H1 (cell line): ENCODE data around the gene KBTBD13. TPM values are rescaled to one million over a fixed set of nuclear protein-coding genes. Genes with fewer than 3 reads are reported as not detected.

Experiments used
- CTCF ChIA-PET: fragments of 300-600 bp; sonication (Branson Sonifier 250); formaldehyde crosslinking; loops from one replicate; lab custom pipeline; 2021; ENCODE audit not compliant: partially characterized antibody; lab: Charles Lee
- POLR2A ChIA-PET: fragments of 300-600 bp; sonication (Branson Sonifier 250); formaldehyde crosslinking; loops from one replicate; lab custom pipeline; 2021; ENCODE audit warnings: inconsistent platforms; ENCODE audit not compliant: partially characterized antibody; lab: Charles Lee
- DNase-seq, 2 experiments: peaks; one replicate each; pipeline versions ENCODE4 v3.0.0 to v3.0.0-alpha.2; 2010 to 2022; ENCODE audit warnings: low spot score in 2 of 2, low read depth in 1 of 2, mixed read lengths in 1 of 2
- FAIRE-seq: peaks from 2 replicates; lab custom pipeline; 2011; peaks lifted over from hg19 to GRCh38; lab: Jason Lieb, UNC
- H2AFZ ChIP-seq: 2 replicates; pipeline ENCODE4 v1.8.1; 2012; ENCODE audit warnings: low read length, inconsistent platforms
- H2AK5ac ChIP-seq: 2 replicates; pipeline ENCODE4 v1.6.1; 2013; ENCODE audit warnings: low read depth, low read length
- H2BK120ac ChIP-seq: replicated peaks from 2 replicates; pipeline ENCODE3; 2013; ENCODE audit warnings: low read depth, low read length, inconsistent platforms
- H2BK12ac ChIP-seq: 2 replicates; pipeline ENCODE4 v1.6.1; 2013; ENCODE audit warnings: low read depth, low read length
- H2BK15ac ChIP-seq: 2 replicates; pipeline ENCODE4 v1.6.1; 2013; ENCODE audit warnings: low read length
- H2BK20ac ChIP-seq: 2 replicates; pipeline ENCODE4 v1.6.1; 2013; ENCODE audit warnings: low read length
- H2BK5ac ChIP-seq: 2 replicates; pipeline ENCODE4 v1.6.1; 2013; ENCODE audit warnings: low read depth, low read length
- H3K14ac ChIP-seq: 2 replicates; pipeline ENCODE4 v1.6.1; 2013; ENCODE audit warnings: inconsistent platforms; ENCODE audit not compliant: insufficient read length
- H3K18ac ChIP-seq: 2 replicates; pipeline ENCODE4 v1.6.1; 2013; ENCODE audit warnings: low read length; ENCODE audit errors: extremely low read depth
- H3K23ac ChIP-seq: 2 replicates; pipeline ENCODE4 v1.6.1; 2013; ENCODE audit warnings: inconsistent platforms; ENCODE audit not compliant: insufficient read length
- H3K23me2 ChIP-seq: 2 replicates; pipeline ENCODE4 v1.6.1; 2013; ENCODE audit warnings: low read depth, low read length
- H3K27ac ChIP-seq: 2 replicates; pipeline ENCODE4 v1.6.1; 2011; ENCODE audit warnings: low read depth, low read length, inconsistent platforms
- H3K27me3 ChIP-seq, 4 experiments: replicated peaks in 1 of 4; 1 replicate in 1 of 4; 2 replicates in 3 of 4; pipeline versions ENCODE4 v1.6.1 to v1.8.1; 2011 to 2013; ENCODE audit warnings: low read length in 3 of 4, mild to moderate bottlenecking in 3 of 4, inconsistent platforms in 2 of 4, mixed read lengths in 2 of 4, moderate library complexity in 1 of 4; ENCODE audit not compliant: control insufficient read depth in 3 of 4, insufficient read depth in 3 of 4; ENCODE audit errors: extremely low read depth in 1 of 4
- H3K36me3 ChIP-seq, 4 experiments: 2 replicates each; pipeline versions ENCODE4 v1.6.1 to v1.8.1; 2011 to 2013; ENCODE audit warnings: mild to moderate bottlenecking in 4 of 4, low read length in 3 of 4, moderate library complexity in 2 of 4, control low read depth in 1 of 4, inconsistent platforms in 1 of 4; ENCODE audit not compliant: insufficient read depth in 4 of 4, control insufficient read depth in 2 of 4
- H3K4ac ChIP-seq: replicated peaks from 2 replicates; pipeline ENCODE3; 2013; ENCODE audit warnings: low read length, low read depth, mixed read lengths, inconsistent platforms; ENCODE audit not compliant: insufficient read length
- H3K4me1 ChIP-seq, 4 experiments: replicated peaks in 1 of 4; 1 replicate in 1 of 4; 2 replicates in 3 of 4; pipeline versions ENCODE4 v1.6.1 to v1.8.1; 2011 to 2013; ENCODE audit warnings: low read length in 3 of 4, inconsistent platforms in 2 of 4, mixed read lengths in 1 of 4; ENCODE audit not compliant: insufficient read depth in 4 of 4, control insufficient read depth in 3 of 4
- H3K4me2 ChIP-seq, 2 experiments: 2 replicates each; pipeline versions ENCODE4 v1.6.1 to v1.8.1; 2011 to 2013; ENCODE audit warnings: low read depth in 2 of 2, low read length in 2 of 2, control low read depth in 1 of 2, inconsistent platforms in 1 of 2, mild to moderate bottlenecking in 1 of 2; ENCODE audit not compliant: insufficient read depth in 1 of 2
- H3K4me3 ChIP-seq, 4 experiments: fragments of 200-600, 300-600 bp in 1 of 4; sonication (generic), shearing (Covaris generic), sonication (Bioruptor Twin) in 1 of 4; 2 replicates each; pipeline versions ENCODE4 v1.5.1 to v1.8.1; 2011 to 2016; ENCODE audit warnings: low read length in 4 of 4, low read depth in 3 of 4, control low read depth in 2 of 4, inconsistent platforms in 2 of 4, mild to moderate bottlenecking in 2 of 4, mixed read lengths in 1 of 4, moderate library complexity in 1 of 4; ENCODE audit not compliant: insufficient read depth in 2 of 4; ENCODE audit errors: extremely low read depth in 1 of 4
- H3K56ac ChIP-seq: replicated peaks from 2 replicates; pipeline ENCODE3; 2013; ENCODE audit warnings: low read depth, mild to moderate bottlenecking, mixed read lengths, low read length, inconsistent platforms; ENCODE audit not compliant: insufficient read length
- H3K79me1 ChIP-seq: 2 replicates; pipeline ENCODE4 v1.6.1; 2013; ENCODE audit warnings: low read depth, low read length, control low read depth
- H3K79me2 ChIP-seq, 2 experiments: 2 replicates each; pipeline versions ENCODE4 v1.6.1 to v1.8.1; 2012 to 2013; ENCODE audit warnings: low read length in 2 of 2, mild to moderate bottlenecking in 2 of 2, inconsistent platforms in 1 of 2; ENCODE audit not compliant: insufficient read depth in 2 of 2, control insufficient read depth in 1 of 2
- H3K9ac ChIP-seq, 4 experiments: replicated peaks in 1 of 4; 1 replicate in 1 of 4; 2 replicates in 3 of 4; pipeline versions ENCODE4 v1.6.1 to v1.8.1; 2011 to 2013; ENCODE audit warnings: low read depth in 3 of 4, low read length in 3 of 4, control low read depth in 2 of 4, mild to moderate bottlenecking in 2 of 4, moderate library complexity in 2 of 4, inconsistent platforms in 1 of 4; ENCODE audit errors: extremely low read depth in 1 of 4
- H3K9me3 ChIP-seq, 2 experiments: 2 replicates each; pipeline versions ENCODE4 v1.6.1 to v1.8.1; 2012 to 2013; ENCODE audit warnings: mild to moderate bottlenecking in 2 of 2, moderate library complexity in 2 of 2, control low read depth in 1 of 2, inconsistent platforms in 1 of 2, low read depth in 1 of 2, low read length in 1 of 2, mixed read lengths in 1 of 2; ENCODE audit not compliant: insufficient read depth in 2 of 2
- H4K20me1 ChIP-seq, 2 experiments: replicated peaks in 1 of 2; 2 replicates each; pipeline versions ENCODE3 to v1.8.1; 2011 to 2013; ENCODE audit warnings: inconsistent platforms in 2 of 2, low read length in 2 of 2, mild to moderate bottlenecking in 1 of 2; ENCODE audit not compliant: insufficient read depth in 2 of 2, control insufficient read depth in 1 of 2
- H4K5ac ChIP-seq: 2 replicates; pipeline ENCODE4 v1.6.1; 2013; ENCODE audit warnings: low read length, low read depth, mixed read lengths, inconsistent platforms; ENCODE audit not compliant: insufficient read length
- H4K8ac ChIP-seq: 2 replicates; pipeline ENCODE4 v1.8.0; 2013; ENCODE audit warnings: mild to moderate bottlenecking, moderate library complexity, low read length, inconsistent platforms; ENCODE audit not compliant: insufficient read depth; ENCODE audit errors: extremely low read depth
- H4K91ac ChIP-seq: replicated peaks from 2 replicates; pipeline ENCODE3; 2013; ENCODE audit warnings: low read length, mixed read lengths, inconsistent platforms; ENCODE audit not compliant: insufficient read length
- EZH2 ChIP-seq: fragments of 200-600 bp; sonication (generic); IDR thresholded peaks from 2 replicates; pipeline ENCODE4 v1.7.1; 2012; ENCODE audit warnings: low read depth, mild to moderate bottlenecking, moderate library complexity, low read length, inconsistent platforms; ENCODE audit not compliant: severe bottlenecking
- GTF2F1 ChIP-seq: IDR thresholded peaks from 2 replicates; pipeline ENCODE4 v1.6.1; 2012; ENCODE audit warnings: low read depth, low read length, improper control_type of control experiment, borderline replicate concordance
- PHF8 ChIP-seq: fragments of 200-600 bp; sonication (generic); conservative IDR thresholded peaks from 2 replicates; pipeline ENCODE4 v1.7.1; 2012; ENCODE audit warnings: low read depth, mild to moderate bottlenecking, inconsistent platforms, low read length, moderate library complexity
- SAP30 ChIP-seq: fragments of 300-600 bp; sonication (generic); IDR thresholded peaks from 2 replicates; pipeline ENCODE4 v1.7.1; 2012; ENCODE audit warnings: low read length, moderate library complexity, mild to moderate bottlenecking, inconsistent platforms; ENCODE audit not compliant: insufficient read depth, insufficient replicate concordance
- SIX5 ChIP-seq: IDR thresholded peaks from 2 replicates; pipeline ENCODE4 v1.6.1; 2011; ENCODE audit warnings: mild to moderate bottlenecking, low read depth, low read length
- SP1 ChIP-seq: IDR thresholded peaks from 2 replicates; pipeline ENCODE4 v1.6.1; 2011; ENCODE audit warnings: low read depth, low read length
- SP2 ChIP-seq: IDR thresholded peaks from 2 replicates; pipeline ENCODE4 v1.6.1; 2012; ENCODE audit warnings: mild to moderate bottlenecking, low read length, inconsistent platforms
- SP4 ChIP-seq: IDR thresholded peaks from 2 replicates; pipeline ENCODE4 v1.6.1; 2012; ENCODE audit warnings: low read length, inconsistent platforms
- SUZ12 ChIP-seq: fragments of 200-600 bp; sonication (generic); IDR thresholded peaks from 2 replicates; pipeline ENCODE4 v1.6.1; 2012; ENCODE audit warnings: mild to moderate bottlenecking, inconsistent platforms, low read length, moderate library complexity, mixed read lengths
- ZNF274 ChIP-seq: IDR thresholded peaks from 2 replicates; pipeline ENCODE4 v1.7.0; 2012; ENCODE audit warnings: low read length, borderline replicate concordance; ENCODE audit errors: extremely low read depth
- WGBS, 2 experiments: shearing (Covaris generic) in 1 of 2; methylation state at CpG; one replicate each; pipeline versions ENCODE4 v1.1.6 to v1.1.7; 2013 to 2015; ENCODE audit warnings: low lambda C conversion rate in 2 of 2, mixed read lengths in 2 of 2, inconsistent platforms in 1 of 2, low coverage in 1 of 2, missing lambda C conversion rate in 1 of 2; ENCODE audit not compliant: insufficient replicate concordance in 2 of 2, insufficient coverage in 1 of 2, insufficient read length in 1 of 2; ENCODE audit errors: extremely low coverage in 1 of 2, missing lambda C conversion rate in 1 of 2; 5-methylcytosine and 5-hydroxymethylcytosine counted together
- polyA plus RNA-seq, 7 experiments: library from polyadenylated mRNA; depleted of rRNA in 3 of 7; stranded (reverse) in 5 of 7; unstranded in 2 of 7; fragments of >200 nt in 5 of 7; fragments of 200-250 nt in 2 of 7; gene quantifications; 1 replicate in 5 of 7; 2 replicates in 1 of 7; 4 replicates in 1 of 7; pipeline versions ENCODE4 v1.2.1 to v1.2.3, GENCODE V29; 2011 to 2013; ENCODE audit warnings: missing spikeins in 2 of 7, mixed read lengths in 2 of 7
- total RNA-seq: library from RNA; stranded (reverse); fragmentation: NEBNext Ultra II Directional; extraction: Animal tissue kit (Norgen Biotek cat#: 25700); gene quantifications from 2 replicates; pipeline ENCODE4 v1.2.1, GENCODE V29; 2021
- TF ChIP-seq, protein P1 (sequence below): IDR thresholded peaks from 2 replicates; pipeline ENCODE4 v1.6.1; 2011; ENCODE audit warnings: low read depth, mild to moderate bottlenecking, low read length; ENCODE audit not compliant: insufficient read depth

Gene KBTBD13
- total and polyA plus RNA-seq, 2 of the 8 experiments (the other 6 are each of a cell fraction or from before 2014, with no cell fraction given), result not detected

DNA sequence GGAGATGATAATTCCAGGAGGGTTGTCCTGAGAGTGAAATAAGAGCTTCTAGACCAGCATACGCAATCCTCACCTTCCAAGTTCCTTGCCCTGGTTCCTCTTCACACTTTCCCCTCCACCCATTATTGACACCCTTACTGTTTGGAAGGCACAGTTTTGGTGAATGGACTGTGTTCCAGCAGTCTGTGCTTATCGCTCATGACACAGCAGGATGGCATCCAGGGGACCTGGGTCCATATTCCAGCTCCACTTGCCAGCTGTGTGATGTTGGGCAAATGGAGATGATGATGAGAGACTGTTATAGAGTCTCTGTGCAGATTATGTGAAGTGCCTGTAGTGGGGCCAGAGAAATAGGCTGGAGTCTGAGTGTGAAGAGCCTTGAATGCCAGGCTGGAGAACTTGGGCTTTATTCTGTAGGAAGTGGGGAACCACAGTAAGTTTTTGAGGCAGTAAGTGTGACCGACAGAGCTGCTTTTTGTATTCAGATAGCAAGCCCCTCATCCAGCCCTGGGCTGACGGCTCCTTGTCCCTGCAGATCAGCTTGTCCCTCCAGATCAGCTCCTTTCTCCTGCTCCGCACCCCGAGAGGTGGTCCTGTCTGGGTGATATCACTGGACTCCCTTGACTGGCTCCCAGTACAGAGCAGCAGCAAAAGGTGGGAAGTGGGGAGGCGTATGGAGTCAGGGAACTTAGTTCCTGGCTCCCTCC is 8.1 kb downstream of the KBTBD13 start:
- H2BK20ac ChIP-seq, result peak overlapping the region; percentile 38; the same call in 1 of the 2 replicates
- H2BK15ac ChIP-seq, result peak overlapping the region; percentile 93
- H3K9ac ChIP-seq, result no peak overlapping the region
- H3K36me3 ChIP-seq, result no peaks in the 10 kb centered on the region
- H3K27me3 ChIP-seq, result peaks cover 0 to 7% (median 4%) of the 10 kb centered on the region in 4 experiments; a peak in 5 of 7 replicates
- POLR2A ChIA-PET, result interaction anchor here (1.0 to 14.5 kb wide), 6 partner anchors 8 to 187 kb away, joined by 3 to 93 read pairs (median 6); partner anchors contain the start of genes KBTBD13 and RASL12
- DNase-seq (no peak), FAIRE-seq (no peak)
- no peak overlapping the region for H2AFZ ChIP-seq
- H4K91ac ChIP-seq, result peak overlapping the region; percentile 49
- peaks cover 15 to 32% (median 23%) of the 10 kb centered on the region in 4 experiments for H3K4me1 ChIP-seq
- no peak overlapping the region for H3K4me3 ChIP-seq
- H2BK120ac ChIP-seq, result no peak overlapping the region
- peak overlapping the region; percentile 60; the same call in 1 of the 2 replicates for H2BK5ac ChIP-seq
- peak overlapping the region; percentile 47; the same call in 1 of the 2 replicates for H2AK5ac ChIP-seq
- peak overlapping the region; percentile 97; the same call in 1 of the 2 replicates for H2BK12ac ChIP-seq
- no peak overlapping the region for H3K56ac ChIP-seq
- H3K23ac ChIP-seq, result no peak overlapping the region
- H3K14ac ChIP-seq, result no peak overlapping the region
- H3K23me2 ChIP-seq, result no peaks in the 10 kb centered on the region; the same call in 1 of the 2 replicates
- no peak overlapping the region for H4K8ac ChIP-seq
- H3K18ac ChIP-seq, result no peak overlapping the region
- no peaks in the 10 kb centered on the region for H4K20me1 ChIP-seq
- no peaks in the 10 kb centered on the region for H3K9me3 ChIP-seq
- H4K5ac ChIP-seq, result no peak overlapping the region
- H3K4me2 ChIP-seq, result no peak overlapping the region; a peak in 1 of 4 replicates
- peak overlapping the region; percentile 75 for H3K4ac ChIP-seq
- WGBS, 2 experiments, result 84% methylated on average over 7 of the region's 7 CpGs; no CpG with 5 or more reads in 1 of the 2 experiments
- no peaks in the 10 kb centered on the region for H3K79me1 ChIP-seq
- H3K27ac ChIP-seq, result no peak overlapping the region
- CTCF ChIA-PET, result interaction anchor here (1.0 to 32.9 kb wide), 8 partner anchors 9 to 352 kb away, joined by 3 to 1213 read pairs (median 44); partner anchors contain the start of genes KBTBD13, RASL12 and SLC51B
- H3K79me2 ChIP-seq, result no peaks in the 10 kb centered on the region
- TF ChIP-seq PHF8 (no peak), ZNF274 (no peak), SAP30 (no peak), SP2 (no peak), SP1 (no peak), SP4 (no peak), SUZ12 (no peak), SIX5 (no peak), GTF2F1 (no peak), EZH2 (no peak)
- TF ChIP-seq, protein P1, sequence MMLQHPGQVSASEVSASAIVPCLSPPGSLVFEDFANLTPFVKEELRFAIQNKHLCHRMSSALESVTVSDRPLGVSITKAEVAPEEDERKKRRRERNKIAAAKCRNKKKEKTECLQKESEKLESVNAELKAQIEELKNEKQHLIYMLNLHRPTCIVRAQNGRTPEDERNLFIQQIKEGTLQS, result no peak
